Smooth muscle cell (in vitro differentiated cells): Measurements from ENCODE around the gene VMP1. TPM values are rescaled to one million over a fixed set of nuclear protein-coding genes. Genes with fewer than 3 reads are reported as not detected.
A peak's percentile ranks its signal among the peaks of the same experiment; 100 is the strongest.

Experiments
- DNase-seq: peaks from one replicate; lab custom pipeline; 2025; ENCODE audit not compliant: unreplicated experiment; lab: John Stamatoyannopoulos, UW
- H2AFZ ChIP-seq: fragments of 200-600 bp; sonication (generic); 2 replicates; pipeline ENCODE4 v1.6.0; 2016; ENCODE audit warnings: antibody characterized with exemption, low read depth, mild to moderate bottlenecking
- H3F3A ChIP-seq: fragments of 200-600 bp; sonication (generic); 2 replicates; pipeline ENCODE4 v1.6.0; 2017; ENCODE audit warnings: antibody characterized with exemption, low read depth
- H3K27ac ChIP-seq: fragments of 200-600 bp; sonication (generic); 2 replicates; pipeline ENCODE4 v1.5.1; 2016; ENCODE audit warnings: low read depth, mild to moderate bottlenecking
- H3K27me3 ChIP-seq: fragments of 200-600 bp; sonication (generic); 2 replicates; pipeline ENCODE4 v1.6.1; 2016; ENCODE audit warnings: low read depth, mild to moderate bottlenecking
- H3K36me3 ChIP-seq: fragments of 200-600 bp; sonication (generic); 2 replicates; pipeline ENCODE4 v1.5.1; 2016; ENCODE audit warnings: low read depth
- H3K4me1 ChIP-seq: fragments of 200-600 bp; sonication (generic); 2 replicates; pipeline ENCODE4 v1.5.1; 2016; ENCODE audit warnings: low read depth
- H3K4me2 ChIP-seq: fragments of 200-600 bp; sonication (generic); 2 replicates; pipeline ENCODE4 v1.6.0; 2016; ENCODE audit warnings: mild to moderate bottlenecking
- H3K4me3 ChIP-seq: fragments of 200-600 bp; sonication (generic); 2 replicates; pipeline ENCODE4 v1.5.1; 2016; ENCODE audit warnings: mild to moderate bottlenecking
- H3K79me2 ChIP-seq: fragments of 200-600 bp; sonication (generic); 2 replicates; pipeline ENCODE4 v1.6.0; 2016; ENCODE audit warnings: low read depth, mild to moderate bottlenecking
- H3K9ac ChIP-seq: fragments of 200-600 bp; sonication (generic); 2 replicates; pipeline ENCODE4 v1.6.0; 2016; ENCODE audit warnings: low read depth
- H3K9me3 ChIP-seq: fragments of 200-600 bp; sonication (generic); replicated peaks from 2 replicates; pipeline ENCODE4 v1.5.1; 2016; ENCODE audit warnings: low read depth
- H4K20me1 ChIP-seq: fragments of 200-600 bp; sonication (generic); 2 replicates; pipeline ENCODE4 v1.6.0; 2016; ENCODE audit warnings: low read depth
- CTCF ChIP-seq: fragments of 200-600 bp; sonication (generic); IDR thresholded peaks from 2 replicates; pipeline ENCODE4 v1.5.1; 2017; ENCODE audit warnings: borderline replicate concordance, mild to moderate bottlenecking, antibody characterized with exemption; ENCODE audit not compliant: insufficient read depth, poor library complexity, severe bottlenecking
- WGBS: methylation state at CpG from one replicate; pipeline ENCODE4 v1.1.7; 2016; ENCODE audit warnings: low lambda C conversion rate; 5-methylcytosine and 5-hydroxymethylcytosine counted together
- polyA plus RNA-seq: library from polyadenylated mRNA; unstranded; fragments of >200 nt; fragmentation: Nextera tagmentation; extraction: Ambion mirVana; gene quantifications from 2 replicates; pipeline ENCODE4 v1.2.1, GENCODE V29; 2016
- total RNA-seq: library from RNA; depleted of rRNA; stranded (reverse); fragments of >200 nt; gene quantifications from 2 replicates; pipeline ENCODE4 v1.2.3, GENCODE V29; 2014

The VMP1 gene
- total and polyA plus RNA-seq, 2 experiments from 2014 or later = 102 to 545 TPM

GRCh38 chr17:59694344-59694743 lies 13.1 kb upstream of the VMP1 start:
- Histone ChIP-seq H3K79me2 (peaks cover 86% of the 10 kb centered on the region), H3K4me2 (no peak overlapping the region), H3K9ac (no peak overlapping the region), H3K4me1 (no peaks in the 10 kb centered on the region), H3F3A (peaks cover 67% of the 10 kb centered on the region), H3K27ac (peak overlapping the region; percentile 27), H3K4me3 (no peak overlapping the region), H3K27me3 (no peaks in the 10 kb centered on the region), H2AFZ (no peak overlapping the region), H3K36me3 (peaks cover 51% of the 10 kb centered on the region), H4K20me1 (peaks cover 75% of the 10 kb centered on the region), H3K9me3 (no peaks in the 10 kb centered on the region)
- 97% methylated on average over 2 of the region's 2 CpGs for WGBS
- TF ChIP-seq CTCF = no peak
- no peak for DNase-seq

GRCh38 chr17:59695945-59696681 lies 11.3 kb upstream of the VMP1 start:
- no peaks in the 10 kb centered on the region for H3K4me1 ChIP-seq
- H3K9me3 ChIP-seq = no peaks in the 10 kb centered on the region
- H4K20me1 ChIP-seq = peaks cover 80% of the 10 kb centered on the region
- peaks cover 59% of the 10 kb centered on the region for H3F3A ChIP-seq
- H2AFZ ChIP-seq = no peak overlapping the region
- no peak overlapping the region for H3K9ac ChIP-seq
- WGBS = 87% methylated on average over 3 of the region's 3 CpGs
- no peak for TF ChIP-seq CTCF
- H3K4me2 ChIP-seq = no peak overlapping the region
- no peak for DNase-seq
- peaks cover 33% of the 10 kb centered on the region for H3K36me3 ChIP-seq
- peaks cover 86% of the 10 kb centered on the region for H3K79me2 ChIP-seq
- H3K27me3 ChIP-seq = no peaks in the 10 kb centered on the region
- peak overlapping the region; percentile 9 for H3K27ac ChIP-seq
- H3K4me3 ChIP-seq = no peak overlapping the region

GRCh38 chr17:59696682-59697277 lies 10.7 kb upstream of the VMP1 start:
- Histone ChIP-seq H4K20me1 (peaks cover 84% of the 10 kb centered on the region), H3K9me3 (no peaks in the 10 kb centered on the region), H3K9ac (no peak overlapping the region), H3K27ac (peak overlapping the region; percentile 45), H3F3A (peaks cover 62% of the 10 kb centered on the region), H3K79me2 (peaks cover 89% of the 10 kb centered on the region), H3K27me3 (no peaks in the 10 kb centered on the region), H3K4me1 (no peaks in the 10 kb centered on the region), H2AFZ (no peak overlapping the region), H3K4me2 (no peak overlapping the region), H3K4me3 (no peak overlapping the region), H3K36me3 (peaks cover 32% of the 10 kb centered on the region)
- WGBS = 94% methylated on average over 2 of the region's 2 CpGs
- DNase-seq = no peak
- no peak for TF ChIP-seq CTCF
